Endothelial cell of umbilical vein (primary cell): ENCODE measurements around the gene ALX3. TPM values are rescaled to one million over a fixed set of nuclear protein-coding genes. Genes with fewer than 3 reads are reported as not detected.

Experiments used
- BruUV-seq: library from RNA; stranded (reverse); fragments of 400-500 nt; replicated peaks from 2 replicates; lab custom pipeline; 2021; lab: Mats Ljungman, UMichigan
- CTCF ChIA-PET: fragments of 300-600, 350-600 bp; sonication (Branson Sonifier 250); formaldehyde crosslinking; loops from one replicate; lab custom pipeline; 2021; ENCODE audit warnings: antibody characterized with exemption, inconsistent platforms; lab: Charles Lee
- POLR2A ChIA-PET: fragments of 300-600, 350-600 bp; sonication (Branson Sonifier 250); formaldehyde crosslinking; loops from one replicate; lab custom pipeline; 2021; ENCODE audit warnings: antibody characterized with exemption, inconsistent platforms; lab: Charles Lee
- DNase-seq: peaks from one replicate; pipeline ENCODE4 v3.0.0-alpha.2; 2011; ENCODE audit warnings: low read depth, low spot score
- FAIRE-seq: peaks from 2 replicates; lab custom pipeline; 2011; peaks lifted over from hg19 to GRCh38; lab: Jason Lieb, UNC
- H2AFZ ChIP-seq: 2 replicates; pipeline ENCODE4 v1.6.0; 2012; ENCODE audit warnings: low read depth, low read length, control low read depth, inconsistent platforms
- H3K27ac ChIP-seq: 2 replicates; pipeline ENCODE4 v1.5.1; 2011; ENCODE audit warnings: low read depth, mild to moderate bottlenecking, control low read depth, low read length, moderate library complexity; ENCODE audit not compliant: insufficient read depth
- H3K27me3 ChIP-seq, 2 experiments: 2 replicates each; pipeline versions ENCODE4 v1.6.0 to v1.6.1; 2011; ENCODE audit warnings: low read length in 2 of 2, mixed read lengths in 1 of 2; ENCODE audit not compliant: control insufficient read depth in 2 of 2, insufficient read depth in 2 of 2
- H3K36me3 ChIP-seq, 2 experiments: 2 replicates in 1 of 2; 3 replicates in 1 of 2; pipeline ENCODE4 v1.5.1; 2011; ENCODE audit warnings: low read length in 2 of 2, mild to moderate bottlenecking in 1 of 2, moderate library complexity in 1 of 2; ENCODE audit not compliant: control insufficient read depth in 2 of 2, insufficient read depth in 2 of 2; ENCODE audit errors: extremely low read depth in 1 of 2
- H3K4me1 ChIP-seq: 3 replicates; pipeline ENCODE4 v1.5.1; 2011; ENCODE audit warnings: mild to moderate bottlenecking, low read length; ENCODE audit not compliant: control insufficient read depth, insufficient read depth; ENCODE audit errors: extremely low read depth
- H3K4me2 ChIP-seq: 2 replicates; pipeline ENCODE4 v1.6.1; 2011; ENCODE audit warnings: low read length, control low read depth, mixed read lengths; ENCODE audit not compliant: insufficient read depth
- H3K4me3 ChIP-seq, 3 experiments: fragments of 200-600 bp in 1 of 3; sonication (generic), shearing (Covaris generic) in 1 of 3; replicated peaks in 1 of 3; 2 replicates each; pipeline ENCODE4 v1.5.1; 2011 to 2016; ENCODE audit warnings: control low read depth in 3 of 3, low read length in 3 of 3, mild to moderate bottlenecking in 2 of 3, inconsistent platforms in 1 of 3, low read depth in 1 of 3, moderate library complexity in 1 of 3; ENCODE audit not compliant: insufficient read depth in 1 of 3
- H3K79me2 ChIP-seq: 2 replicates; pipeline ENCODE4 v1.6.0; 2012; ENCODE audit warnings: low read length, inconsistent platforms; ENCODE audit not compliant: control insufficient read depth, insufficient read depth
- H3K9ac ChIP-seq: replicated peaks from 2 replicates; pipeline ENCODE3; 2011; ENCODE audit warnings: low read length, control low read depth; ENCODE audit not compliant: insufficient read depth; ENCODE audit errors: extremely low read depth
- H3K9me1 ChIP-seq: replicated peaks from 3 replicates; pipeline ENCODE4 v1.6.0; 2011; ENCODE audit warnings: mild to moderate bottlenecking, low read length; ENCODE audit not compliant: control insufficient read depth, insufficient read depth; ENCODE audit errors: extremely low read depth
- H3K9me3 ChIP-seq: replicated peaks from 2 replicates; pipeline ENCODE4 v1.5.1; 2012; ENCODE audit warnings: low read length, inconsistent platforms; ENCODE audit not compliant: control insufficient read depth, insufficient read depth
- H4K20me1 ChIP-seq: replicated peaks from 2 replicates; pipeline ENCODE3; 2011; ENCODE audit warnings: mild to moderate bottlenecking, low read length; ENCODE audit not compliant: control insufficient read depth, insufficient read depth; ENCODE audit errors: extremely low read depth
- CTCF ChIP-seq, 2 donors: IDR thresholded peaks; 1 replicate in 1 of 2; 2 replicates in 1 of 2; pipeline ENCODE4 v1.5.1; 2011; ENCODE audit warnings: low read length in 2 of 2, mild to moderate bottlenecking in 2 of 2, moderate library complexity in 2 of 2, control low read depth in 1 of 2, inconsistent platforms in 1 of 2, low read depth in 1 of 2; ENCODE audit not compliant: insufficient read depth in 1 of 2; ENCODE audit errors: extremely low read depth in 1 of 2
- EZH2 ChIP-seq: IDR thresholded peaks from 2 replicates; pipeline ENCODE4 v1.6.1; 2012; ENCODE audit warnings: borderline replicate concordance, low read depth, mild to moderate bottlenecking, moderate library complexity, low read length, inconsistent platforms; ENCODE audit not compliant: severe bottlenecking
- FOS ChIP-seq: IDR thresholded peaks from 2 replicates; pipeline ENCODE4 v1.6.1; 2011; ENCODE audit warnings: mild to moderate bottlenecking, low read length, moderate library complexity, borderline replicate concordance; ENCODE audit not compliant: insufficient read depth
- GATA2 ChIP-seq: IDR thresholded peaks from 2 replicates; pipeline ENCODE4 v1.7.0; 2011; ENCODE audit warnings: low read depth, mild to moderate bottlenecking, moderate library complexity, mixed read lengths, low read length; ENCODE audit not compliant: insufficient read length, insufficient read depth
- JUN ChIP-seq: IDR thresholded peaks from 2 replicates; pipeline ENCODE4 v1.6.1; 2011; ENCODE audit warnings: borderline replicate concordance, low read depth; ENCODE audit not compliant: insufficient read length, insufficient read depth
- MAX ChIP-seq: IDR thresholded peaks from 2 replicates; pipeline ENCODE4 v1.6.1; 2011; ENCODE audit not compliant: insufficient read depth, insufficient read length
- MYC ChIP-seq: IDR thresholded peaks from one replicate; pipeline ENCODE4 v1.6.1; 2011; ENCODE audit warnings: mild to moderate bottlenecking, low read depth, low read length
- POLR2A ChIP-seq: IDR thresholded peaks from 2 replicates; pipeline ENCODE4 v1.6.1; 2012; ENCODE audit warnings: low read depth, mild to moderate bottlenecking, control low read depth, low read length
- POLR2AphosphoS5 ChIP-seq: IDR thresholded peaks from 2 replicates; pipeline ENCODE4 v1.6.1; 2012; ENCODE audit warnings: low read depth, mild to moderate bottlenecking, control low read depth, low read length, moderate library complexity; ENCODE audit not compliant: insufficient read depth
- dilution Hi-C: fragments of 300-500 bp; cut with MboI; formaldehyde crosslinking; loops from one replicate; pipeline ENCODE4 v1.15.0; 2019; ENCODE audit warnings: low sequenced_read_pairs; ENCODE audit not compliant: extremely low pct_ligation_motif_present
- intact Hi-C: fragments of 100-400 bp; cut with micrococcal nuclease; formaldehyde crosslinking; loops from one replicate; pipeline ENCODE4 v1.10.0; 2022
- polyA plus RNA-seq, 4 experiments: library from polyadenylated mRNA; depleted of rRNA in 3 of 4; stranded (reverse) in 3 of 4; unstranded in 1 of 4; fragments of >200 nt; gene quantifications; 2 replicates each; pipeline versions ENCODE4 v1.2.1 to v1.2.3, GENCODE V29; 2011 to 2012; ENCODE audit warnings: missing spikeins in 1 of 4
- total RNA-seq: library from RNA; stranded (reverse); gene quantifications from 2 replicates; pipeline ENCODE4 v1.2.3, GENCODE V29; 2021

The ALX3 gene
- total and polyA plus RNA-seq, 2 donors (not counting 3 experiments of a cell fraction or from before 2014, with no cell fraction given) = not detected

- no peaks in the 10 kb centered on the region for H3K4me1 ChIP-seq
- H2AFZ ChIP-seq = no peak overlapping the region
- no peak overlapping the region for H3K4me3 ChIP-seq
- FAIRE-seq = no peak
- no peaks in the 10 kb centered on the region for H3K9me3 ChIP-seq
- no peaks in the 10 kb centered on the region for H4K20me1 ChIP-seq
- ChIA-PET CTCF (interaction anchor here (1.2 to 13.7 kb wide), 4 partner anchors 10 to 396 kb away, joined by 4 to 272 read pairs (median 6); no protein-coding TSS in a partner anchor), POLR2A (no interaction called here)
- no peak for DNase-seq
- TF ChIP-seq CTCF (IDR thresholded peaks at IDR 0.05; ENCODE audit: extremely low read depth in 1 of 2, insufficient read depth in 1 of 2, low read depth in 1 of 2, low read length in 2 of 2) (no peak), GATA2 (no peak), MYC (no peak), JUN (no peak), MAX (no peak), FOS (no peak), POLR2AphosphoS5 (no peak), POLR2A (no peak), EZH2 (no peak)
- dilution Hi-C loops = no loop called here
- H3K27ac ChIP-seq = no peak overlapping the region
- no peaks in the 10 kb centered on the region for H3K79me2 ChIP-seq
- H3K27me3 ChIP-seq = peaks cover 6 to 8% of the 10 kb centered on the region in 2 experiments
- intact Hi-C loops = no loop called here
- H3K9ac ChIP-seq = no peak overlapping the region
- no peaks in the 10 kb centered on the region for H3K9me1 ChIP-seq
- BruUV-seq = no TSS peak
- no peaks in the 10 kb centered on the region for H3K36me3 ChIP-seq
- H3K4me2 ChIP-seq = no peak overlapping the region
These were observed 29.9 kb upstream of the ALX3 start for GRCh38 chr1:110100335-110100734.
